ENCODE measurements around the gene LAMP1.

LAMP1 gene

DNA sequence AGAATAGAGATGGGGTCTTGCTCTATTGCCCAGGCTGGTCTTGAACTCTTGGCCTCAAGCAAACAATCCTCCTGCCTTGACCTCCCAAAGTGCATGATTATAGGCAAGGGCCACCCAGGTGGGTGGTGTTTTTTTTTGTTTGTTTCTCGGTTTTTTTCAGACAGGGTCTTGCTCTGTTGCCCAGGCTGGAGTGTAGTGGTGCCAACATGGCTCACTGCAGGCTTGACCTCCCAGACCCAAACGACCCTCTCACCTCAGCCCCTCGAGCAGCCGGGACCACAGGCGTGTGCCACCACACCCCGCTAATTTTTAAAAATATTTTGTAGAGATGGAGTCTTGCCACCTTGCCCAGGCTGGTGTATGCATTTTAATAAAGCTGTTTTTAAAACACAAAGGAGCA lies 52.0 kb downstream of the LAMP1 start:
- H3K79me2 ChIP-seq (ENCODE audit: control insufficient read depth, low read length): no peaks in the 10 kb centered on the region
- H3K9me2 ChIP-seq (replicated peaks; ENCODE audit: control insufficient read depth, low read length): no peaks in the 10 kb centered on the region
- no peak overlapping the region for H3K4me2 ChIP-seq (ENCODE audit: low read length)
- no peaks in the 10 kb centered on the region for H3F3A ChIP-seq (ENCODE audit: control insufficient read depth, insufficient read depth)
- no peak overlapping the region for H3K4me3 ChIP-seq (ENCODE audit: low read length)
- no peaks in the 10 kb centered on the region for H3K36me3 ChIP-seq (ENCODE audit: control insufficient read depth, low read length)
- peaks cover 3% of the 10 kb centered on the region; the same call in 1 of the 2 replicates for H3K9me3 ChIP-seq (ENCODE audit: control insufficient read depth, insufficient read depth, low read length)
- H3K27ac ChIP-seq (ENCODE audit: low read depth, low read length): no peak overlapping the region
- no peak for TF ChIP-seq CTCF (IDR thresholded peaks at IDR 0.05; ENCODE audit: low read depth, low read length, poor library complexity, severe bottlenecking)
- TF ChIP-seq EZH2phosphoT487 (IDR thresholded peaks at IDR 0.05; ENCODE audit: borderline replicate concordance, low read length): no peak
- no peaks in the 10 kb centered on the region for H3K27me3 ChIP-seq (ENCODE audit: control insufficient read depth, low read length)
- H4K20me1 ChIP-seq (ENCODE audit: control insufficient read depth, insufficient read depth, low read depth, low read length): no peaks in the 10 kb centered on the region
- H3K4me1 ChIP-seq (ENCODE audit: control insufficient read depth, low read length): no peaks in the 10 kb centered on the region

DNA sequence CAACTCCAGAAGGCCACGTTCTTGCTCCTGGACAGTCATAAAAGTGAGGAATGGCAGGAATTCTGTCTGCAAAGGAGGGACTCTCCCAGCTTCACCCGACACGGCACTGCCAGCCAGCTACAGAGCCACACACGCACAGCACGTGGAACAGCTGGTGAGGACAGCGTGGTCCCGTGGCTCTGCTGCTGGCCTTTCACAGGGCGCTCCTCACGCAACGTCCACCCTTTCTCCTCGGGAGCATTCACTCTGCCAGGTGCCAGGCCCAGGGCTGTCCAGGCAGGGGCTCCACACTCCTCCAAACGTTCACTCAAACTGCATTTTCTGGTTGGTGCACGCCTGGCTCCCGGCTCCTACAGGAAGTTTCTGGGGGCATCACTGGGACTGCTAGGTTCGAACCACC lies 52.5 kb downstream of the LAMP1 start:
- Histone ChIP-seq H3K4me2 (ENCODE audit: low read length) (no peak overlapping the region), H3K27me3 (ENCODE audit: control insufficient read depth, low read length) (no peaks in the 10 kb centered on the region), H3K36me3 (ENCODE audit: control insufficient read depth, low read length) (no peaks in the 10 kb centered on the region), H3K79me2 (ENCODE audit: control insufficient read depth, low read length) (no peaks in the 10 kb centered on the region), H3K4me3 (ENCODE audit: low read length) (no peak overlapping the region), H3K9me2 (replicated peaks; ENCODE audit: control insufficient read depth, low read length) (no peaks in the 10 kb centered on the region), H3K4me1 (ENCODE audit: control insufficient read depth, low read length) (no peaks in the 10 kb centered on the region), H3K27ac (ENCODE audit: low read depth, low read length) (no peak overlapping the region), H3F3A (ENCODE audit: control insufficient read depth, insufficient read depth) (no peaks in the 10 kb centered on the region), H4K20me1 (ENCODE audit: control insufficient read depth, insufficient read depth, low read depth, low read length) (no peaks in the 10 kb centered on the region), H3K9me3 (ENCODE audit: control insufficient read depth, insufficient read depth, low read length) (peaks cover 3% of the 10 kb centered on the region; the same call in 1 of the 2 replicates)
- TF ChIP-seq EZH2phosphoT487 (IDR thresholded peaks at IDR 0.05; ENCODE audit: borderline replicate concordance, low read length): no peak

GRCh38 chr13:113350065-113350937 lies 53.3 kb downstream of the LAMP1 start:
- TF ChIP-seq CTCF (IDR thresholded peaks at IDR 0.05; ENCODE audit: low read depth, low read length, poor library complexity, severe bottlenecking): peak; percentile 31
- no peak for TF ChIP-seq EZH2phosphoT487 (IDR thresholded peaks at IDR 0.05; ENCODE audit: borderline replicate concordance, low read length)
- Histone ChIP-seq H3K27ac (ENCODE audit: low read depth, low read length) (no peak overlapping the region), H3K4me2 (ENCODE audit: low read length) (no peak overlapping the region), H3K9me2 (replicated peaks; ENCODE audit: control insufficient read depth, low read length) (no peaks in the 10 kb centered on the region), H3F3A (ENCODE audit: control insufficient read depth, insufficient read depth) (no peaks in the 10 kb centered on the region), H3K4me3 (ENCODE audit: low read length) (no peak overlapping the region), H3K9me3 (ENCODE audit: control insufficient read depth, insufficient read depth, low read length) (peaks cover 3% of the 10 kb centered on the region; the same call in 1 of the 2 replicates), H3K36me3 (ENCODE audit: control insufficient read depth, low read length) (no peaks in the 10 kb centered on the region), H4K20me1 (ENCODE audit: control insufficient read depth, insufficient read depth, low read depth, low read length) (no peaks in the 10 kb centered on the region), H3K27me3 (ENCODE audit: control insufficient read depth, low read length) (no peaks in the 10 kb centered on the region), H3K4me1 (ENCODE audit: control insufficient read depth, low read length) (no peaks in the 10 kb centered on the region), H3K79me2 (ENCODE audit: control insufficient read depth, low read length) (no peaks in the 10 kb centered on the region)

GRCh38 chr13:113350938-113351335 lies 53.9 kb downstream of the LAMP1 start:
- no peaks in the 10 kb centered on the region for H3K9me2 ChIP-seq (replicated peaks; ENCODE audit: control insufficient read depth, low read length)
- no peak overlapping the region for H3K4me3 ChIP-seq (ENCODE audit: low read length)
- TF ChIP-seq CTCF (IDR thresholded peaks at IDR 0.05; ENCODE audit: low read depth, low read length, poor library complexity, severe bottlenecking) (no peak), EZH2phosphoT487 (IDR thresholded peaks at IDR 0.05; ENCODE audit: borderline replicate concordance, low read length) (no peak)
- H3K27ac ChIP-seq (ENCODE audit: low read depth, low read length): no peak overlapping the region
- H3K9me3 ChIP-seq (ENCODE audit: control insufficient read depth, insufficient read depth, low read length): peaks cover 3% of the 10 kb centered on the region; the same call in 1 of the 2 replicates
- H3K4me1 ChIP-seq (ENCODE audit: control insufficient read depth, low read length): no peaks in the 10 kb centered on the region
- H4K20me1 ChIP-seq (ENCODE audit: control insufficient read depth, insufficient read depth, low read depth, low read length): no peaks in the 10 kb centered on the region
- no peaks in the 10 kb centered on the region for H3K36me3 ChIP-seq (ENCODE audit: control insufficient read depth, low read length)
- H3F3A ChIP-seq (ENCODE audit: control insufficient read depth, insufficient read depth): no peaks in the 10 kb centered on the region
- no peaks in the 10 kb centered on the region for H3K79me2 ChIP-seq (ENCODE audit: control insufficient read depth, low read length)
- no peaks in the 10 kb centered on the region for H3K27me3 ChIP-seq (ENCODE audit: control insufficient read depth, low read length)
- H3K4me2 ChIP-seq (ENCODE audit: low read length): no peak overlapping the region

All from DOHH2 (cell line).